SK-N-MC (cell line): ENCODE results near the gene WFIKKN1.

ENCODE experiments used
- EZH2 ChIP-seq: fragments of 200-600 bp; sonication (generic); IDR thresholded peaks from one replicate; pipeline ENCODE4 v1.6.1; 2017; ENCODE audit warnings: antibody characterized with exemption
- FOXP2 ChIP-seq: optimal IDR thresholded peaks from 2 replicates; pipeline ENCODE3; 2011; ENCODE audit warnings: mild to moderate bottlenecking, moderate library complexity; ENCODE audit not compliant: insufficient read depth; ENCODE audit errors: extremely low read length, control extremely low read depth
- POLR2AphosphoS5 ChIP-seq: IDR thresholded peaks from 2 replicates; pipeline ENCODE4 v1.6.1; 2012; ENCODE audit warnings: mild to moderate bottlenecking, low read depth, low read length, borderline replicate concordance

GRCh38 chr16:667113-667779 is 36.5 kb downstream of the WFIKKN1 start:
- TF ChIP-seq POLR2AphosphoS5 (no peak), EZH2 (no peak), FOXP2 (no peak)
